Caco-2 (cell line): ENCODE measurements around the gene CAMKMT. TPM values are rescaled to one million over a fixed set of nuclear protein-coding genes. Genes with fewer than 3 reads are reported as not detected.

Experiments
- BruUV-seq: library from RNA; stranded (reverse); fragments of 400-500 nt; replicated peaks from 2 replicates; lab custom pipeline; 2021; lab: Mats Ljungman, UMichigan
- CTCF ChIA-PET: fragments of 300-600 bp; sonication (Branson Sonifier 250); formaldehyde crosslinking; loops from one replicate; lab custom pipeline; 2022; ENCODE audit warnings: antibody characterized with exemption; lab: Charles Lee
- POLR2A ChIA-PET: fragments of 300-600 bp; sonication (Branson Sonifier 250); formaldehyde crosslinking; loops from one replicate; lab custom pipeline; 2022; ENCODE audit warnings: antibody characterized with exemption; lab: Charles Lee
- DNase-seq, 2 experiments: peaks; one replicate each; pipeline versions ENCODE4 v3.0.0 to v3.0.0-alpha.2; 2020 to 2022
- H3K27me3 ChIP-seq: replicated peaks from 2 replicates; pipeline ENCODE4 v1.6.0; 2011; ENCODE audit warnings: low read length; ENCODE audit not compliant: control insufficient read depth, insufficient read depth
- H3K36me3 ChIP-seq: 2 replicates; pipeline ENCODE4 v1.5.1; 2011; ENCODE audit warnings: low read length; ENCODE audit not compliant: control insufficient read depth, insufficient read depth
- H3K4me1 ChIP-seq: fragments of 250-450 bp; sonication (Bioruptor Pico); 2 replicates; pipeline ENCODE4 v1.5.1; 2020; ENCODE audit warnings: mild to moderate bottlenecking
- H3K4me3 ChIP-seq: 2 replicates; pipeline ENCODE4 v1.5.1; 2011; ENCODE audit warnings: low read depth, mild to moderate bottlenecking, control low read depth, low read length
- H3K9me3 ChIP-seq: fragments of 250-450 bp; sonication (Bioruptor Pico); 2 replicates; pipeline ENCODE4 v1.5.1; 2020; ENCODE audit warnings: mild to moderate bottlenecking, moderate library complexity
- H3K27ac Mint-ChIP-seq: one replicate; pipeline ENCODE4 v1.8.0; 2022; ENCODE audit warnings: mixed read lengths; ENCODE audit not compliant: unreplicated experiment
- H3K27me3 Mint-ChIP-seq: one replicate; pipeline ENCODE4 v1.8.0; 2022; ENCODE audit warnings: mixed read lengths; ENCODE audit not compliant: insufficient read depth, unreplicated experiment
- H3K36me3 Mint-ChIP-seq: one replicate; pipeline ENCODE4 v1.8.0; 2022; ENCODE audit warnings: mild to moderate bottlenecking, mixed read lengths; ENCODE audit not compliant: insufficient read depth, unreplicated experiment
- H3K4me1 Mint-ChIP-seq: one replicate; pipeline ENCODE4 v1.8.0; 2022; ENCODE audit warnings: low read depth, mixed read lengths; ENCODE audit not compliant: unreplicated experiment
- H3K4me3 Mint-ChIP-seq: one replicate; pipeline ENCODE4 v1.8.0; 2022; ENCODE audit warnings: mild to moderate bottlenecking, moderate library complexity, mixed read lengths; ENCODE audit not compliant: unreplicated experiment
- H3K9me3 Mint-ChIP-seq: one replicate; pipeline ENCODE4 v1.8.0; 2022; ENCODE audit warnings: mixed read lengths; ENCODE audit not compliant: unreplicated experiment
- intact Hi-C: fragments of 100-400 bp; cut with micrococcal nuclease; formaldehyde crosslinking; loops from one replicate; pipeline ENCODE4 v1.10.0; 2022; ENCODE audit not compliant: unreplicated experiment
- total RNA-seq: library from RNA; stranded (reverse); gene quantifications from 2 replicates; pipeline ENCODE4 v1.2.3, GENCODE V29; 2022
- TF ChIP-seq, protein P1 (sequence below), 2 experiments: fragments of 200-600 bp in 1 of 2; IDR thresholded peaks; 1 replicate in 1 of 2; 2 replicates in 1 of 2; pipeline versions ENCODE4 v1.5.1 to v1.8.0; 2011 to 2022; ENCODE audit warnings: antibody characterized with exemption in 1 of 2, control low read depth in 1 of 2, inconsistent platforms in 1 of 2, low read depth in 1 of 2, low read length in 1 of 2, mild to moderate bottlenecking in 1 of 2, moderate library complexity in 1 of 2; ENCODE audit not compliant: insufficient read depth in 1 of 2, severe bottlenecking in 1 of 2, unreplicated experiment in 1 of 2

The CAMKMT gene
- total RNA-seq, 1 experiment from 2014 or later = 25.2 TPM

GRCh38 chr2:44533508-44533907, 171.8 kb downstream of the CAMKMT start:
- H3K27ac Mint-ChIP-seq = no peak overlapping the region
- 0 out of 2 replicates have a peak, but pooled peaks cover 5% of the 10 kb centered on the region for H3K9me3 ChIP-seq
- H3K4me1 Mint-ChIP-seq = no peaks in the 10 kb centered on the region
- H3K27me3 Mint-ChIP-seq = no peaks in the 10 kb centered on the region
- CTCF ChIA-PET = no interaction called here
- no TSS peak for BruUV-seq
- no peak overlapping the region for H3K4me3 ChIP-seq
- H3K36me3 ChIP-seq = no peaks in the 10 kb centered on the region
- intact Hi-C loops = no loop called here
- no peak overlapping the region for H3K4me3 Mint-ChIP-seq
- TF ChIP-seq, protein P1, sequence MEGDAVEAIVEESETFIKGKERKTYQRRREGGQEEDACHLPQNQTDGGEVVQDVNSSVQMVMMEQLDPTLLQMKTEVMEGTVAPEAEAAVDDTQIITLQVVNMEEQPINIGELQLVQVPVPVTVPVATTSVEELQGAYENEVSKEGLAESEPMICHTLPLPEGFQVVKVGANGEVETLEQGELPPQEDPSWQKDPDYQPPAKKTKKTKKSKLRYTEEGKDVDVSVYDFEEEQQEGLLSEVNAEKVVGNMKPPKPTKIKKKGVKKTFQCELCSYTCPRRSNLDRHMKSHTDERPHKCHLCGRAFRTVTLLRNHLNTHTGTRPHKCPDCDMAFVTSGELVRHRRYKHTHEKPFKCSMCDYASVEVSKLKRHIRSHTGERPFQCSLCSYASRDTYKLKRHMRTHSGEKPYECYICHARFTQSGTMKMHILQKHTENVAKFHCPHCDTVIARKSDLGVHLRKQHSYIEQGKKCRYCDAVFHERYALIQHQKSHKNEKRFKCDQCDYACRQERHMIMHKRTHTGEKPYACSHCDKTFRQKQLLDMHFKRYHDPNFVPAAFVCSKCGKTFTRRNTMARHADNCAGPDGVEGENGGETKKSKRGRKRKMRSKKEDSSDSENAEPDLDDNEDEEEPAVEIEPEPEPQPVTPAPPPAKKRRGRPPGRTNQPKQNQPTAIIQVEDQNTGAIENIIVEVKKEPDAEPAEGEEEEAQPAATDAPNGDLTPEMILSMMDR (IDR thresholded peaks at IDR 0.05; ENCODE audit: insufficient read depth in 1 of 2, low read depth in 1 of 2, low read length in 1 of 2, severe bottlenecking in 1 of 2, unreplicated experiment in 1 of 2) = no peak
- no peaks in the 10 kb centered on the region for H3K4me1 ChIP-seq
- POLR2A ChIA-PET = no interaction called here
- no peaks in the 10 kb centered on the region for H3K36me3 Mint-ChIP-seq
- no peak for DNase-seq
- no peaks in the 10 kb centered on the region for H3K27me3 ChIP-seq
- H3K9me3 Mint-ChIP-seq = no peaks in the 10 kb centered on the region

GRCh38 chr2:44535376-44535775, 173.6 kb downstream of the CAMKMT start:
- no peaks in the 10 kb centered on the region for H3K4me1 ChIP-seq
- Mint-ChIP-seq H3K27me3 (no peaks in the 10 kb centered on the region), H3K27ac (no peak overlapping the region), H3K9me3 (no peaks in the 10 kb centered on the region), H3K4me3 (no peak overlapping the region), H3K4me1 (no peaks in the 10 kb centered on the region), H3K36me3 (no peaks in the 10 kb centered on the region)
- intact Hi-C loops = no loop called here
- TF ChIP-seq, protein P1 (IDR thresholded peaks at IDR 0.05; ENCODE audit: insufficient read depth in 1 of 2, low read depth in 1 of 2, low read length in 1 of 2, severe bottlenecking in 1 of 2, unreplicated experiment in 1 of 2) = no peak
- CTCF ChIA-PET = no interaction called here
- POLR2A ChIA-PET = no interaction called here
- no peaks in the 10 kb centered on the region for H3K27me3 ChIP-seq
- H3K36me3 ChIP-seq = no peaks in the 10 kb centered on the region
- no peak for DNase-seq
- 0 out of 2 replicates have a peak, but pooled peaks cover 5% of the 10 kb centered on the region for H3K9me3 ChIP-seq
- no peak overlapping the region for H3K4me3 ChIP-seq
- BruUV-seq = no TSS peak

DNA sequence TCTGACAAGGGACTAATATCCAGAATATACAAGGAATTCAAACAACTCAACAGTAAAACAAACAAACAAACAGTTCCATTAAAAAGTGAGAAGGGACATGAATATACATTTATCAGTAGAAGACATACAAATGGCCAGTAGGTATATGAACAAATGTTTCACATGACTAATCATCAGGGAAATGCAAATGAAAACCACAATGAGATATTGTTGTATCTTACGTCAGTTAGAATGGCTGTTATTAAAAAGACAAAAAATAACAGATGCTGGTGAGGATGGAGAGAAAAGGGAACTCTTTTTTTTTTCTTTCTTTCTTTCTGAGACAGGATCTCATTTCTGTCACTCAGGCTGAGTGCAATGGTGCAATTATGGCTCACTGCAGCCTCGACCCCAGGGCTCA, 175.5 kb downstream of the CAMKMT start:
- Histone ChIP-seq H3K4me1 (no peaks in the 10 kb centered on the region), H3K27me3 (no peaks in the 10 kb centered on the region), H3K4me3 (no peak overlapping the region), H3K9me3 (0 out of 2 replicates have a peak, but pooled peaks cover 5% of the 10 kb centered on the region), H3K36me3 (no peaks in the 10 kb centered on the region)
- intact Hi-C loops = no loop called here
- ChIA-PET CTCF (no interaction called here), POLR2A (no interaction called here)
- Mint-ChIP-seq H3K36me3 (no peaks in the 10 kb centered on the region), H3K27me3 (no peaks in the 10 kb centered on the region), H3K4me1 (peaks cover 2% of the 10 kb centered on the region), H3K4me3 (no peak overlapping the region), H3K27ac (no peak overlapping the region), H3K9me3 (no peaks in the 10 kb centered on the region)
- no TSS peak for BruUV-seq
- TF ChIP-seq, protein P1 (IDR thresholded peaks at IDR 0.05; ENCODE audit: insufficient read depth in 1 of 2, low read depth in 1 of 2, low read length in 1 of 2, severe bottlenecking in 1 of 2, unreplicated experiment in 1 of 2) = no peak
- no peak for DNase-seq
